HCT116 (cell line): ENCODE data around the gene SCN3A.

Experiments
- CTCF ChIP-seq, 3 experiments: fragments of 200-600 bp in 1 of 3; sonication (generic) in 1 of 3; IDR thresholded peaks in 2 of 3; conservative IDR thresholded peaks in 1 of 3; 2 replicates each; pipeline ENCODE4 v1.5.1; 2012 to 2017; ENCODE audit warnings: low read depth in 2 of 3, low read length in 2 of 3, antibody characterized with exemption in 1 of 3, borderline replicate concordance in 1 of 3, control low read depth in 1 of 3, mild to moderate bottlenecking in 1 of 3, mixed read lengths in 1 of 3, mixed run types in 1 of 3, moderate library complexity in 1 of 3; ENCODE audit not compliant: insufficient read depth in 1 of 3
- EZH2 ChIP-seq: fragments of 200-600 bp; sonication (generic); IDR thresholded peaks from 2 replicates; pipeline ENCODE4 v1.6.1; 2017; ENCODE audit warnings: antibody characterized with exemption, mixed run types
- EZH2phosphoT487 ChIP-seq: fragments of 200-600 bp; IDR thresholded peaks from 2 replicates; pipeline ENCODE4 v1.6.1; 2018; ENCODE audit warnings: antibody characterized with exemption, borderline replicate concordance
- FOSL1 ChIP-seq: IDR thresholded peaks from 2 replicates; pipeline ENCODE4 v1.6.1; 2012; ENCODE audit warnings: low read depth
- MAX ChIP-seq: IDR thresholded peaks from 2 replicates; pipeline ENCODE4 v1.6.1; 2012
- POLR2A ChIP-seq: IDR thresholded peaks from 2 replicates; pipeline ENCODE4 v1.7.0; 2011; ENCODE audit warnings: borderline replicate concordance; ENCODE audit not compliant: insufficient read depth, insufficient read length; ENCODE audit errors: extremely low read depth
- POLR2AphosphoS5 ChIP-seq: IDR thresholded peaks from 2 replicates; pipeline ENCODE4 v1.6.1; 2011; ENCODE audit warnings: mild to moderate bottlenecking, low read depth, low read length, moderate library complexity
- REST ChIP-seq: IDR thresholded peaks from 2 replicates; pipeline ENCODE4 v1.6.1; 2012; ENCODE audit warnings: low read depth
- YY1 ChIP-seq: IDR thresholded peaks from 2 replicates; pipeline ENCODE4 v1.6.1; 2011; ENCODE audit warnings: low read length, low read depth, moderate library complexity, mild to moderate bottlenecking; ENCODE audit not compliant: insufficient replicate concordance; ENCODE audit errors: extremely low read depth

GRCh38 chr2:165114346-165114939, 89.4 kb downstream of the SCN3A start:
- TF ChIP-seq POLR2A (no peak), FOSL1 (0 out of 2 replicates have a peak, but pooled peaks have one; percentile 17), EZH2 (no peak), MAX (no peak), POLR2AphosphoS5 (no peak), YY1 (no peak), EZH2phosphoT487 (no peak), CTCF (IDR thresholded peaks at IDR 0.05 in 2 of 3, conservative IDR thresholded peaks at IDR 0.05 in 1 of 3; ENCODE audit: borderline replicate concordance in 1 of 3, insufficient read depth in 1 of 3, low read depth in 2 of 3, low read length in 2 of 3) (no peak), REST (no peak)
